HEK293 (cell line): ENCODE data around the gene SF3A1.
A peak's percentile ranks its signal among the peaks of the same experiment; 100 is the strongest.

ENCODE experiments used
- CTCF ChIP-seq: fragments of 450-650 bp; formaldehyde crosslinking; IDR thresholded peaks from 2 replicates; pipeline ENCODE4 v1.5.1; 2016; ENCODE audit warnings: missing biosample characterization, missing genetic modification characterization
- GFI1B ChIP-seq: fragments of 450-650 bp; formaldehyde crosslinking; IDR thresholded peaks from 2 replicates; pipeline ENCODE4 v1.5.1; 2016; ENCODE audit warnings: missing biosample characterization, missing genetic modification characterization
- INSM2 ChIP-seq: fragments of 450-650 bp; formaldehyde crosslinking; IDR thresholded peaks from 2 replicates; pipeline ENCODE4 v1.5.1; 2016; ENCODE audit warnings: missing biosample characterization, missing genetic modification characterization
- SALL2 ChIP-seq: fragments of 450-650 bp; formaldehyde crosslinking; IDR thresholded peaks from 2 replicates; pipeline ENCODE4 v1.5.0; 2017; ENCODE audit warnings: missing biosample characterization, mild to moderate bottlenecking, missing genetic modification characterization, borderline replicate concordance
- YY2 ChIP-seq: fragments of 450-650 bp; formaldehyde crosslinking; IDR thresholded peaks from 2 replicates; pipeline ENCODE4 v1.5.1; 2016; ENCODE audit warnings: missing biosample characterization, missing genetic modification characterization
- ZBTB1 ChIP-seq: fragments of 450-650 bp; formaldehyde crosslinking; IDR thresholded peaks from 2 replicates; pipeline ENCODE4 v1.5.1; 2016; ENCODE audit warnings: missing biosample characterization, missing genetic modification characterization
- ZBTB10 ChIP-seq: fragments of 450-650 bp; formaldehyde crosslinking; IDR thresholded peaks from 2 replicates; pipeline ENCODE4 v1.5.1; 2016; ENCODE audit warnings: missing biosample characterization, missing genetic modification characterization
- ZBTB11 ChIP-seq: fragments of 450-650 bp; formaldehyde crosslinking; conservative IDR thresholded peaks from 2 replicates; pipeline ENCODE4 v1.5.1; 2016; ENCODE audit warnings: low read depth, missing biosample characterization, missing genetic modification characterization
- ZBTB21 ChIP-seq: fragments of 450-650 bp; formaldehyde crosslinking; IDR thresholded peaks from 2 replicates; pipeline ENCODE4 v1.5.1; 2017; ENCODE audit warnings: missing biosample characterization, missing genetic modification characterization
- ZBTB8A ChIP-seq: fragments of 450-650 bp; formaldehyde crosslinking; IDR thresholded peaks from 2 replicates; pipeline ENCODE4 v1.5.1; 2016; ENCODE audit warnings: missing biosample characterization, missing genetic modification characterization
- ZEB2 ChIP-seq: fragments of 450-650 bp; formaldehyde crosslinking; IDR thresholded peaks from 2 replicates; pipeline ENCODE4 v1.5.1; 2016; ENCODE audit warnings: missing biosample characterization, missing genetic modification characterization
- ZNF148 ChIP-seq: fragments of 450-650 bp; formaldehyde crosslinking; IDR thresholded peaks from 2 replicates; pipeline ENCODE4 v1.5.0; 2017; ENCODE audit warnings: missing biosample characterization, missing genetic modification characterization, borderline replicate concordance
- ZNF2 ChIP-seq: fragments of 450-650 bp; formaldehyde crosslinking; IDR thresholded peaks from 2 replicates; pipeline ENCODE4 v1.5.1; 2016; ENCODE audit warnings: missing biosample characterization, missing genetic modification characterization
- ZNF280C ChIP-seq: fragments of 450-650 bp; formaldehyde crosslinking; IDR thresholded peaks from 2 replicates; pipeline ENCODE4 v1.5.1; 2016; ENCODE audit warnings: missing biosample characterization, missing genetic modification characterization
- ZNF341 ChIP-seq: fragments of 450-650 bp; formaldehyde crosslinking; IDR thresholded peaks from 2 replicates; pipeline ENCODE4; 2016; ENCODE audit warnings: low read depth, missing biosample characterization, missing genetic modification characterization
- ZNF366 ChIP-seq: fragments of 450-650 bp; formaldehyde crosslinking; conservative IDR thresholded peaks from 2 replicates; pipeline ENCODE4 v1.5.1; 2016; ENCODE audit warnings: missing biosample characterization, missing genetic modification characterization
- ZNF548 ChIP-seq: fragments of 450-650 bp; formaldehyde crosslinking; IDR thresholded peaks from 2 replicates; pipeline ENCODE4 v1.5.1; 2016; ENCODE audit warnings: missing biosample characterization, missing genetic modification characterization
- ZNF610 ChIP-seq: fragments of 450-650 bp; formaldehyde crosslinking; IDR thresholded peaks from 2 replicates; pipeline ENCODE4 v1.5.1; 2016; ENCODE audit warnings: missing biosample characterization, missing genetic modification characterization, borderline replicate concordance
- ZNF645 ChIP-seq: fragments of 450-650 bp; formaldehyde crosslinking; IDR thresholded peaks from 2 replicates; pipeline ENCODE4; 2016; ENCODE audit warnings: missing biosample characterization, missing genetic modification characterization
- ZNF792 ChIP-seq: fragments of 450-650 bp; formaldehyde crosslinking; IDR thresholded peaks from 2 replicates; pipeline ENCODE4 v1.5.1; 2016; ENCODE audit warnings: missing biosample characterization, missing genetic modification characterization

Gene SF3A1

GRCh38 chr22:30287648-30288418, 68.9 kb downstream of the SF3A1 start (continued):
- TF ChIP-seq ZNF148 (tag by site-specific recombination) (no peak), ZNF341 (tag by site-specific recombination) (no peak), ZBTB21 (tag by site-specific recombination) (no peak), SALL2 (tag by site-specific recombination) (no peak), ZNF548 (tag by site-specific recombination) (no peak), ZEB2 (no peak), ZBTB10 (tag by site-specific recombination) (no peak), ZNF2 (tag by site-specific recombination) (0 out of 2 replicates have a peak, but pooled peaks have one; percentile 48), INSM2 (tag by site-specific recombination) (no peak), ZNF366 (tag by site-specific recombination) (no peak), YY2 (tag by site-specific recombination) (no peak), ZNF610 (tag by site-specific recombination) (no peak), CTCF (tag by site-specific recombination) (peak; percentile 84), ZBTB1 (no peak), ZBTB11 (tag by site-specific recombination) (no peak), ZNF280C (no peak), ZBTB8A (no peak), ZNF792 (no peak), GFI1B (tag by site-specific recombination) (no peak), ZNF645 (tag by site-specific recombination) (no peak)
